ENCODE data around the gene CIART.
A peak's percentile ranks its signal among the peaks of the same experiment; 100 is the strongest.
"Not testable (repeated sequence)": the region's sequence is repeated elsewhere in the genome, so short reads cannot be mapped to it uniquely, and the experiment has no call there.

The CIART gene

GRCh38 chr1:150309758-150310508 lies 27.6 kb downstream of the CIART start:
- DNase-seq (ENCODE audit: low read depth), result no peak

DNA sequence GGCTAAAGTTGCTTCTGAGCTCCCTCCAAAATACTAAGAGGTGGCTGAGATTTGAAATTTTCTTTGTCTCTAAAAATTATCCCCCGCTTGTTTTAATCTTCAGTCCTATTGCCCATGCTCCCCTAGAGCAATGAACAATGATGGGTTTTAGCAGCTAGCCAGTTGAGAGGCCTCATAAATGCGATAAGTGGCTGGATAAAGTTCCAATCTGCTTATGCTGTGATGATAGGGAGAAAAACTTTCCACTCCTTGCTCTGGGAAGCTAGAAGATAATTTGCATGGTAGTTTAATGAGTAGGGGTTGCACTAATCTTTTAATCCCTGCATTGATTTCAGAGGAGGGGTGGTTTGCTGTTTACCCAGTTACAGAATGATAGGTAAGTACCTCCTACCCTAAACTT lies 29.4 kb downstream of the CIART start:
- no peak for DNase-seq (ENCODE audit: low read depth)

- DNase-seq (ENCODE audit: low read depth), result not testable (repeated sequence)
These were observed 32.3 kb downstream of the CIART start for GRCh38 chr1:150314691-150315090.

GRCh38 chr1:150320667-150320978 lies 38.3 kb downstream of the CIART start:
- no peak for DNase-seq (ENCODE audit: low read depth)

DNA sequence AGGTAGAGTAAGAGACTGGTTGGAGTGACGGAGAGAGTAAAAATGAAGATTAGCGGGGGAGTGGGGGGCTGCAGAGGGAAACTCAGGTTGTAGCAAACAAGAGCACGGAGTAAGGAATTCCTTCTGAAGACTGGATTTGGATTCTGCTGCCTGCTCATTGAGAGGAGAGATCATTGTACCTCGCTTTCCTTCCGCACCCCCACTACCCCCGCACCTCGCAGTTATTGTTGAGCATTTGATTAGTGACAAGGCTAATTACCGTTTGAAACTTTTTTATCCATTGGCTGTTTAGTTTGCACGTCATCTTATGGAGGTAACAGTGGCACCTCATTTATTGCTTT lies 39.4 kb downstream of the CIART start:
- DNase-seq (ENCODE audit: low read depth), result no peak

DNA sequence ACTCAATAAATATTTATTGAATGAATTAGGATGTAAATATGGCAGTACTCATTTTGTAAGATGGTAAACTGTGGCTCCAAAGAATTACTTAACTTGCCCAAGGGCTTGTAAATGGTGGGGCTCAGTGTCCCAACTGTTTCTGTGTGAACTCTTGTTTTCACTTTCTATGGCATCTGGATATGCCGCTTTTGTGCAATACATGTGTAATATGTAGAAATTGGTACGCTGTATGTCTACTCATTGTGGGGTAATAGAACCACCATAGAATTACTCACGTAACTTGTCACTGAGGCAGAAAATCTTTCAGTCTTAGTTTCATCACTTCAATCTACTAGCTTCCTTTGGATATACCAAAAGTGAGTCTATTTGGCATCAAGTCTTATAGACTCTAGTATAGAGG lies 40.0 kb downstream of the CIART start:
- DNase-seq (ENCODE audit: low read depth), result peak; percentile 6

- no peak for DNase-seq (ENCODE audit: low read depth)
These were observed 50.4 kb downstream of the CIART start for GRCh38 chr1:150332651-150333290.
